HepG2 (cell line): ENCODE data around the gene WDR5B. TPM values are rescaled to one million over a fixed set of nuclear protein-coding genes. Genes with fewer than 3 reads are reported as not detected.

Experiments used
- BHLHE40 ChIP-seq: IDR thresholded peaks from 2 replicates; pipeline ENCODE4 v1.6.1; 2011; ENCODE audit warnings: low read length, improper control_type of control experiment
- CAMTA2 ChIP-seq: sonication (generic); formaldehyde crosslinking; IDR thresholded peaks from 2 replicates; pipeline ENCODE4 v1.4.0; 2020; ENCODE audit warnings: mild to moderate bottlenecking, missing genetic modification reagents, borderline replicate concordance
- HDAC2 ChIP-seq: sonication (generic); formaldehyde crosslinking; IDR thresholded peaks from 2 replicates; pipeline ENCODE4 v1.4.0; 2020; ENCODE audit warnings: missing genetic modification reagents
- PHB2 ChIP-seq: fragments of 450-650 bp; IDR thresholded peaks from 2 replicates; pipeline ENCODE4 v1.6.1; 2018; ENCODE audit not compliant: partially characterized antibody
- POGK ChIP-seq: sonication (generic); formaldehyde crosslinking; conservative IDR thresholded peaks from 2 replicates; pipeline ENCODE4 v1.8.0; 2022; ENCODE audit warnings: mild to moderate bottlenecking, moderate library complexity, missing genetic modification reagents
- PRDM4 ChIP-seq: sonication (generic); formaldehyde crosslinking; IDR thresholded peaks from 2 replicates; pipeline ENCODE4 v1.9.0; 2021; ENCODE audit warnings: missing genetic modification reagents, borderline replicate concordance
- SP1 ChIP-seq, 2 experiments: fragments of 450-650 bp in 1 of 2; sonication (generic) in 1 of 2; formaldehyde crosslinking in 1 of 2; IDR thresholded peaks; 2 replicates each; pipeline versions ENCODE4 v1.4.0 to v1.6.1; 2016 to 2020; ENCODE audit warnings: missing genetic modification reagents in 1 of 2
- TBX3 ChIP-seq: fragments of 450-650 bp; IDR thresholded peaks from 2 replicates; pipeline ENCODE4 v1.6.1; 2017; ENCODE audit warnings: antibody characterized with exemption, mild to moderate bottlenecking, inconsistent platforms, borderline replicate concordance
- ZNF121 ChIP-seq: sonication (generic); formaldehyde crosslinking; IDR thresholded peaks from 2 replicates; pipeline ENCODE4 v1.5.0; 2020; ENCODE audit warnings: mild to moderate bottlenecking, missing genetic modification reagents
- ZNF142 ChIP-seq: sonication (generic); formaldehyde crosslinking; IDR thresholded peaks from 2 replicates; pipeline ENCODE4 v1.4.0; 2020; ENCODE audit warnings: missing genetic modification reagents
- ZNF317 ChIP-seq: sonication (generic); formaldehyde crosslinking; IDR thresholded peaks from 2 replicates; pipeline ENCODE4 v1.5.0; 2020; ENCODE audit warnings: mild to moderate bottlenecking, missing genetic modification reagents
- polyA plus RNA-seq, 8 experiments: library from polyadenylated mRNA; depleted of rRNA in 3 of 8; stranded (reverse) in 7 of 8; unstranded in 1 of 8; fragments of >200 nt; fragmentation: Illumina TruSeq in 4 of 8; extraction: Trizol in 4 of 8; gene quantifications; 2 replicates each; pipeline versions ENCODE4 v1.2.1 to v1.2.3, GENCODE V29; 2011 to 2016; ENCODE audit warnings: low read depth in 4 of 8, missing spikeins in 1 of 8, mixed read lengths in 1 of 8; ENCODE audit not compliant: insufficient read depth in 1 of 8
- total RNA-seq, 5 experiments: library from RNA; depleted of rRNA; stranded (reverse); fragments of >200 nt; fragmentation: Illumina TruSeq; extraction: Trizol; gene quantifications; 2 replicates each; pipeline ENCODE4 v1.2.3, GENCODE V29; 2016; ENCODE audit warnings: low read depth in 1 of 5
- TF ChIP-seq, protein P1 (sequence below): sonication (generic); formaldehyde crosslinking; IDR thresholded peaks from 2 replicates; pipeline ENCODE4 v1.8.0; 2022; ENCODE audit warnings: mild to moderate bottlenecking, missing genetic modification reagents, moderate library complexity

The WDR5B gene
- total and polyA plus RNA-seq, 2 of the 13 experiments (the other 11 are each of a cell fraction or from before 2014, with no cell fraction given), result 2.5 to 3.6 TPM

DNA sequence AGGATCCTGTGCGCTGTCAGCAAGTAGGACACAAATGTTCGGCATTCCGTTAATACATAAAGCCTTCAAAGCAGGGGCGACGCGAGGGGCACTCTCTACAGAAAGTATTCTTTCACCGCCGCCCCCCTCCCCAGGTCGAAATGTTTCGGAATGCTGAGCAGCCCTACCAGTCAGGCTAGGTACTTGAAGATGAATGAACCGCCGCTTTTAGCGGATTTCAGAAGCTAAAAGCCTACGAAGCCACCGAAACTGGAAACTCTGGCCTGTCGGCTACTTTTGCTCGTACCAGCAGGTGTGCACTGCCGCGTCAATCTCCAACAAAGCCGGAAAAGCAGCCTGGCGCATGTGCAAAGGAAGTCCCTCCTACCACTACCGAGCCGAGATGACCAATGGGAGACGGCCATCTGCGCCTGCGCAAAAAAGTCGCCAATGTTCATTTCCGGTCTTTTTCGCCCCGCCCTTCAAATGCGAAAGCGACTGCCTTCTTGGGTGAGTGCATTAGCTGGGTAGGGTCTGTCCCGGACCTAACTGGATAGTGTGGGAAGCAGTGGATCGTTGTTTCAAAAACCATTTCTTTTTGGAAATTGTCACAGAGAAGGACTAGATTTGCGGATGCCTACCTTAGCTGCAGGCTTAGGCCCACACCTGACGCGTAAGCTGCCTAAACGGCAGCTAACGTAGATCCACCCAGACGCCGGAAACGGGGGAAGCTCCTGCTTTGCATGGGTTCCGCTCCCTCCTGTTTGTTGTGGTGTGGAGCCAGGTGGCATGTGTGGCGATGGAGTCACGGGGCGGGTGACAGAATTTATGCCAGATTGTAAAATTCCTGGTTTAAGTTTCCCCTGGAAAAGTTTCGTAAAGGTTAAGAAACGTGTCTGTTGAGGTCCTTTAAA is at the start of gene WDR5B (continued):
- TF ChIP-seq, protein P1, sequence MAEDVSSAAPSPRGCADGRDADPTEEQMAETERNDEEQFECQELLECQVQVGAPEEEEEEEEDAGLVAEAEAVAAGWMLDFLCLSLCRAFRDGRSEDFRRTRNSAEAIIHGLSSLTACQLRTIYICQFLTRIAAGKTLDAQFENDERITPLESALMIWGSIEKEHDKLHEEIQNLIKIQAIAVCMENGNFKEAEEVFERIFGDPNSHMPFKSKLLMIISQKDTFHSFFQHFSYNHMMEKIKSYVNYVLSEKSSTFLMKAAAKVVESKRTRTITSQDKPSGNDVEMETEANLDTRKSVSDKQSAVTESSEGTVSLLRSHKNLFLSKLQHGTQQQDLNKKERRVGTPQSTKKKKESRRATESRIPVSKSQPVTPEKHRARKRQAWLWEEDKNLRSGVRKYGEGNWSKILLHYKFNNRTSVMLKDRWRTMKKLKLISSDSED (CRISPR knock-in tag), result no peak
- TF ChIP-seq BHLHE40 (no peak), ZNF317 (CRISPR knock-in tag) (peak; percentile 90), SP1 (IDR thresholded peaks at IDR 0.05) (no peak), SP1 (CRISPR knock-in tag; IDR thresholded peaks at IDR 0.05) (no peak), CAMTA2 (CRISPR knock-in tag) (no peak), PHB2 (no peak), ZNF121 (CRISPR knock-in tag) (no peak), ZNF142 (CRISPR knock-in tag) (0 out of 2 replicates have a peak, but pooled peaks have one; percentile 6), TBX3 (no peak), HDAC2 (no peak), PRDM4 (CRISPR knock-in tag) (no peak), POGK (CRISPR knock-in tag) (0 out of 2 replicates have a peak, but pooled peaks have one; percentile 31)
